H1 (cell line): ENCODE data around the gene RIPOR2. TPM values are rescaled to one million over a fixed set of nuclear protein-coding genes. Genes with fewer than 3 reads are reported as not detected.

Experiments
- CTCF ChIA-PET: fragments of 300-600 bp; sonication (Branson Sonifier 250); formaldehyde crosslinking; loops from one replicate; lab custom pipeline; 2021; ENCODE audit not compliant: partially characterized antibody; lab: Charles Lee
- POLR2A ChIA-PET: fragments of 300-600 bp; sonication (Branson Sonifier 250); formaldehyde crosslinking; loops from one replicate; lab custom pipeline; 2021; ENCODE audit warnings: inconsistent platforms; ENCODE audit not compliant: partially characterized antibody; lab: Charles Lee
- DNase-seq, 2 experiments: peaks; one replicate each; pipeline versions ENCODE4 v3.0.0 to v3.0.0-alpha.2; 2010 to 2022; ENCODE audit warnings: low spot score in 2 of 2, low read depth in 1 of 2, mixed read lengths in 1 of 2
- FAIRE-seq: peaks from 2 replicates; lab custom pipeline; 2011; peaks lifted over from hg19 to GRCh38; lab: Jason Lieb, UNC
- H2AFZ ChIP-seq: 2 replicates; pipeline ENCODE4 v1.8.1; 2012; ENCODE audit warnings: low read length, inconsistent platforms
- H2AK5ac ChIP-seq: 2 replicates; pipeline ENCODE4 v1.6.1; 2013; ENCODE audit warnings: low read depth, low read length
- H2BK120ac ChIP-seq: replicated peaks from 2 replicates; pipeline ENCODE3; 2013; ENCODE audit warnings: low read depth, low read length, inconsistent platforms
- H2BK12ac ChIP-seq: 2 replicates; pipeline ENCODE4 v1.6.1; 2013; ENCODE audit warnings: low read depth, low read length
- H2BK15ac ChIP-seq: 2 replicates; pipeline ENCODE4 v1.6.1; 2013; ENCODE audit warnings: low read length
- H2BK20ac ChIP-seq: 2 replicates; pipeline ENCODE4 v1.6.1; 2013; ENCODE audit warnings: low read length
- H2BK5ac ChIP-seq: 2 replicates; pipeline ENCODE4 v1.6.1; 2013; ENCODE audit warnings: low read depth, low read length
- H3K14ac ChIP-seq: 2 replicates; pipeline ENCODE4 v1.6.1; 2013; ENCODE audit warnings: inconsistent platforms; ENCODE audit not compliant: insufficient read length
- H3K18ac ChIP-seq: 2 replicates; pipeline ENCODE4 v1.6.1; 2013; ENCODE audit warnings: low read length; ENCODE audit errors: extremely low read depth
- H3K23ac ChIP-seq: 2 replicates; pipeline ENCODE4 v1.6.1; 2013; ENCODE audit warnings: inconsistent platforms; ENCODE audit not compliant: insufficient read length
- H3K23me2 ChIP-seq: 2 replicates; pipeline ENCODE4 v1.6.1; 2013; ENCODE audit warnings: low read depth, low read length
- H3K27ac ChIP-seq: 2 replicates; pipeline ENCODE4 v1.6.1; 2011; ENCODE audit warnings: low read depth, low read length, inconsistent platforms
- H3K27me3 ChIP-seq, 4 experiments: replicated peaks in 1 of 4; 1 replicate in 1 of 4; 2 replicates in 3 of 4; pipeline versions ENCODE4 v1.6.1 to v1.8.1; 2011 to 2013; ENCODE audit warnings: low read length in 3 of 4, mild to moderate bottlenecking in 3 of 4, inconsistent platforms in 2 of 4, mixed read lengths in 2 of 4, moderate library complexity in 1 of 4; ENCODE audit not compliant: control insufficient read depth in 3 of 4, insufficient read depth in 3 of 4; ENCODE audit errors: extremely low read depth in 1 of 4
- H3K36me3 ChIP-seq, 4 experiments: 2 replicates each; pipeline versions ENCODE4 v1.6.1 to v1.8.1; 2011 to 2013; ENCODE audit warnings: mild to moderate bottlenecking in 4 of 4, low read length in 3 of 4, moderate library complexity in 2 of 4, control low read depth in 1 of 4, inconsistent platforms in 1 of 4; ENCODE audit not compliant: insufficient read depth in 4 of 4, control insufficient read depth in 2 of 4
- H3K4ac ChIP-seq: replicated peaks from 2 replicates; pipeline ENCODE3; 2013; ENCODE audit warnings: low read length, low read depth, mixed read lengths, inconsistent platforms; ENCODE audit not compliant: insufficient read length
- H3K4me1 ChIP-seq, 4 experiments: replicated peaks in 1 of 4; 1 replicate in 1 of 4; 2 replicates in 3 of 4; pipeline versions ENCODE4 v1.6.1 to v1.8.1; 2011 to 2013; ENCODE audit warnings: low read length in 3 of 4, inconsistent platforms in 2 of 4, mixed read lengths in 1 of 4; ENCODE audit not compliant: insufficient read depth in 4 of 4, control insufficient read depth in 3 of 4
- H3K4me2 ChIP-seq, 2 experiments: 2 replicates each; pipeline versions ENCODE4 v1.6.1 to v1.8.1; 2011 to 2013; ENCODE audit warnings: low read depth in 2 of 2, low read length in 2 of 2, control low read depth in 1 of 2, inconsistent platforms in 1 of 2, mild to moderate bottlenecking in 1 of 2; ENCODE audit not compliant: insufficient read depth in 1 of 2
- H3K4me3 ChIP-seq, 4 experiments: fragments of 200-600, 300-600 bp in 1 of 4; sonication (generic), shearing (Covaris generic), sonication (Bioruptor Twin) in 1 of 4; 2 replicates each; pipeline versions ENCODE4 v1.5.1 to v1.8.1; 2011 to 2016; ENCODE audit warnings: low read length in 4 of 4, low read depth in 3 of 4, control low read depth in 2 of 4, inconsistent platforms in 2 of 4, mild to moderate bottlenecking in 2 of 4, mixed read lengths in 1 of 4, moderate library complexity in 1 of 4; ENCODE audit not compliant: insufficient read depth in 2 of 4; ENCODE audit errors: extremely low read depth in 1 of 4
- H3K56ac ChIP-seq: replicated peaks from 2 replicates; pipeline ENCODE3; 2013; ENCODE audit warnings: low read depth, mild to moderate bottlenecking, mixed read lengths, low read length, inconsistent platforms; ENCODE audit not compliant: insufficient read length
- H3K79me1 ChIP-seq: 2 replicates; pipeline ENCODE4 v1.6.1; 2013; ENCODE audit warnings: low read depth, low read length, control low read depth
- H3K79me2 ChIP-seq, 2 experiments: 2 replicates each; pipeline versions ENCODE4 v1.6.1 to v1.8.1; 2012 to 2013; ENCODE audit warnings: low read length in 2 of 2, mild to moderate bottlenecking in 2 of 2, inconsistent platforms in 1 of 2; ENCODE audit not compliant: insufficient read depth in 2 of 2, control insufficient read depth in 1 of 2
- H3K9ac ChIP-seq, 4 experiments: replicated peaks in 1 of 4; 1 replicate in 1 of 4; 2 replicates in 3 of 4; pipeline versions ENCODE4 v1.6.1 to v1.8.1; 2011 to 2013; ENCODE audit warnings: low read depth in 3 of 4, low read length in 3 of 4, control low read depth in 2 of 4, mild to moderate bottlenecking in 2 of 4, moderate library complexity in 2 of 4, inconsistent platforms in 1 of 4; ENCODE audit errors: extremely low read depth in 1 of 4
- H3K9me3 ChIP-seq, 2 experiments: 2 replicates each; pipeline versions ENCODE4 v1.6.1 to v1.8.1; 2012 to 2013; ENCODE audit warnings: mild to moderate bottlenecking in 2 of 2, moderate library complexity in 2 of 2, control low read depth in 1 of 2, inconsistent platforms in 1 of 2, low read depth in 1 of 2, low read length in 1 of 2, mixed read lengths in 1 of 2; ENCODE audit not compliant: insufficient read depth in 2 of 2
- H4K20me1 ChIP-seq, 2 experiments: replicated peaks in 1 of 2; 2 replicates each; pipeline versions ENCODE3 to v1.8.1; 2011 to 2013; ENCODE audit warnings: inconsistent platforms in 2 of 2, low read length in 2 of 2, mild to moderate bottlenecking in 1 of 2; ENCODE audit not compliant: insufficient read depth in 2 of 2, control insufficient read depth in 1 of 2
- H4K5ac ChIP-seq: 2 replicates; pipeline ENCODE4 v1.6.1; 2013; ENCODE audit warnings: low read length, low read depth, mixed read lengths, inconsistent platforms; ENCODE audit not compliant: insufficient read length
- H4K8ac ChIP-seq: 2 replicates; pipeline ENCODE4 v1.8.0; 2013; ENCODE audit warnings: mild to moderate bottlenecking, moderate library complexity, low read length, inconsistent platforms; ENCODE audit not compliant: insufficient read depth; ENCODE audit errors: extremely low read depth
- H4K91ac ChIP-seq: replicated peaks from 2 replicates; pipeline ENCODE3; 2013; ENCODE audit warnings: low read length, mixed read lengths, inconsistent platforms; ENCODE audit not compliant: insufficient read length
- ATF2 ChIP-seq: IDR thresholded peaks from 2 replicates; pipeline ENCODE4 v1.6.1; 2012; ENCODE audit warnings: low read length, inconsistent platforms
- ZNF274 ChIP-seq: IDR thresholded peaks from 2 replicates; pipeline ENCODE4 v1.7.0; 2012; ENCODE audit warnings: low read length, borderline replicate concordance; ENCODE audit errors: extremely low read depth
- WGBS, 2 experiments: shearing (Covaris generic) in 1 of 2; methylation state at CpG; one replicate each; pipeline versions ENCODE4 v1.1.6 to v1.1.7; 2013 to 2015; ENCODE audit warnings: low lambda C conversion rate in 2 of 2, mixed read lengths in 2 of 2, inconsistent platforms in 1 of 2, low coverage in 1 of 2, missing lambda C conversion rate in 1 of 2; ENCODE audit not compliant: insufficient replicate concordance in 2 of 2, insufficient coverage in 1 of 2, insufficient read length in 1 of 2; ENCODE audit errors: extremely low coverage in 1 of 2, missing lambda C conversion rate in 1 of 2; 5-methylcytosine and 5-hydroxymethylcytosine counted together
- polyA plus RNA-seq, 7 experiments: library from polyadenylated mRNA; depleted of rRNA in 3 of 7; stranded (reverse) in 5 of 7; unstranded in 2 of 7; fragments of >200 nt in 5 of 7; fragments of 200-250 nt in 2 of 7; gene quantifications; 1 replicate in 5 of 7; 2 replicates in 1 of 7; 4 replicates in 1 of 7; pipeline versions ENCODE4 v1.2.1 to v1.2.3, GENCODE V29; 2011 to 2013; ENCODE audit warnings: missing spikeins in 2 of 7, mixed read lengths in 2 of 7
- total RNA-seq: library from RNA; stranded (reverse); fragmentation: NEBNext Ultra II Directional; extraction: Animal tissue kit (Norgen Biotek cat#: 25700); gene quantifications from 2 replicates; pipeline ENCODE4 v1.2.1, GENCODE V29; 2021

The RIPOR2 gene
- total and polyA plus RNA-seq, 2 of the 8 experiments (the other 6 are each of a cell fraction or from before 2014, with no cell fraction given): 16.7 to 45.6 TPM

GRCh38 chr6:24779416-24780016 is 156.2 kb downstream of the RIPOR2 start:
- Histone ChIP-seq H2BK5ac (no peak overlapping the region), H4K91ac (no peak overlapping the region), H3K9ac (no peak overlapping the region), H3K18ac (no peak overlapping the region), H3K56ac (no peak overlapping the region), H3K79me1 (no peaks in the 10 kb centered on the region; the same call in 1 of the 2 replicates), H3K36me3 (peaks cover 2 to 69% (median 30%) of the 10 kb centered on the region in 4 experiments; a peak in 7 of 8 replicates), H4K20me1 (peaks cover 14 to 15% of the 10 kb centered on the region in 2 experiments), H2BK15ac (no peak overlapping the region), H3K23me2 (peaks cover 2% of the 10 kb centered on the region; the same call in 1 of the 2 replicates), H4K5ac (no peak overlapping the region), H3K4me2 (no peak overlapping the region), H2AFZ (no peak overlapping the region), H2BK12ac (no peak overlapping the region), H3K9me3 (no peaks in the 10 kb centered on the region), H3K4ac (no peak overlapping the region), H3K23ac (no peak overlapping the region), H3K4me1 (peaks cover 0 to 7% (median 2%) of the 10 kb centered on the region in 4 experiments; a peak in 5 of 7 replicates), H2AK5ac (no peak overlapping the region), H3K79me2 (peaks cover 20 to 60% of the 10 kb centered on the region in 2 experiments), H2BK120ac (no peak overlapping the region), H3K4me3 (no peak overlapping the region), H4K8ac (no peak overlapping the region), H3K27me3 (no peaks in the 10 kb centered on the region), H3K27ac (no peak overlapping the region), H2BK20ac (no peak overlapping the region), H3K14ac (no peak overlapping the region)
- ChIA-PET CTCF (interaction anchor here (0.7 kb wide), 1 partner anchor 800 kb away, joined by 4 read pairs; no protein-coding TSS in a partner anchor), POLR2A (interaction anchor here (0.7 to 1.7 kb wide), 3 partner anchors 11 to 278 kb away, joined by 3 to 8 read pairs (median 3); no protein-coding TSS in a partner anchor)
- no peak for DNase-seq
- no peak for FAIRE-seq
- TF ChIP-seq ATF2: no peak
- TF ChIP-seq ZNF274: peak; percentile 13; the same call in 1 of the 2 replicates
- WGBS, 2 experiments: 97% methylated on average over 3 of the region's 3 CpGs; no CpG with 5 or more reads in 1 of the 2 experiments
